CD14-positive monocyte (primary cell): ENCODE data around the gene PRDM12. TPM values are rescaled to one million over a fixed set of nuclear protein-coding genes. Genes with fewer than 3 reads are reported as not detected.

ENCODE experiments used
- DNase-seq, 3 donors: peaks; one replicate each; pipeline ENCODE4 v3.0.0-alpha.2; 2011 to 2022
- H2AFZ ChIP-seq: 2 replicates; pipeline ENCODE4 v1.6.0; 2012; ENCODE audit warnings: mild to moderate bottlenecking, low read depth, low read length, inconsistent platforms; ENCODE audit not compliant: insufficient read depth, poor library complexity, severe bottlenecking
- H3K27ac ChIP-seq, 2 donors: 1 replicate in 1 of 2; 2 replicates in 1 of 2; pipeline ENCODE4 v1.5.1; 2012 to 2013; ENCODE audit warnings: low read length in 2 of 2, control low read depth in 1 of 2, inconsistent platforms in 1 of 2, low read depth in 1 of 2, mild to moderate bottlenecking in 1 of 2
- H3K27me3 ChIP-seq, 2 donors: one replicate each; pipeline versions ENCODE4 v1.6.0 to v1.6.1; 2011 to 2013; ENCODE audit warnings: low read length in 2 of 2; ENCODE audit not compliant: control insufficient read depth in 2 of 2, insufficient read depth in 2 of 2
- H3K36me3 ChIP-seq, 2 donors: replicated peaks in 1 of 2; 1 replicate in 1 of 2; 2 replicates in 1 of 2; pipeline versions ENCODE4 v1.5.1 to v1.6.1; 2012 to 2013; ENCODE audit warnings: low read length in 2 of 2, control low read depth in 1 of 2, inconsistent platforms in 1 of 2, mild to moderate bottlenecking in 1 of 2; ENCODE audit not compliant: insufficient read depth in 2 of 2, control insufficient read depth in 1 of 2
- H3K4me1 ChIP-seq, 2 donors: 1 replicate in 1 of 2; 2 replicates in 1 of 2; pipeline versions ENCODE4 v1.5.1 to v1.6.1; 2012 to 2013; ENCODE audit warnings: low read length in 2 of 2, control low read depth in 1 of 2, inconsistent platforms in 1 of 2, mild to moderate bottlenecking in 1 of 2, moderate library complexity in 1 of 2; ENCODE audit not compliant: insufficient read depth in 2 of 2, control insufficient read depth in 1 of 2
- H3K4me2 ChIP-seq: replicated peaks from 2 replicates; pipeline ENCODE3; 2012; ENCODE audit warnings: low read length, moderate library complexity, mild to moderate bottlenecking; ENCODE audit not compliant: poor library complexity, severe bottlenecking; ENCODE audit errors: extremely low read depth
- H3K4me3 ChIP-seq, 3 experiments: fragments of 200-600 bp in 1 of 3; sonication (generic) in 1 of 3; replicated peaks in 1 of 3; 1 replicate in 2 of 3; 2 replicates in 1 of 3; pipeline ENCODE4 v1.5.1; 2011 to 2013; ENCODE audit warnings: low read length in 3 of 3, mild to moderate bottlenecking in 3 of 3, control low read depth in 2 of 3, low read depth in 2 of 3, inconsistent platforms in 1 of 3, moderate library complexity in 1 of 3
- H3K79me2 ChIP-seq: 2 replicates; pipeline ENCODE4 v1.6.0; 2012; ENCODE audit warnings: mild to moderate bottlenecking, control low read depth, inconsistent platforms, low read length, moderate library complexity; ENCODE audit not compliant: insufficient read depth
- H3K9ac ChIP-seq: 2 replicates; pipeline ENCODE4 v1.6.0; 2017; ENCODE audit warnings: low read length, mild to moderate bottlenecking; ENCODE audit not compliant: insufficient read depth, poor library complexity, severe bottlenecking
- H3K9me3 ChIP-seq, 2 donors: replicated peaks in 1 of 2; 1 replicate in 1 of 2; 2 replicates in 1 of 2; pipeline versions ENCODE4 v1.5.1 to v1.6.1; 2012 to 2013; ENCODE audit warnings: low read length in 2 of 2, control low read depth in 1 of 2; ENCODE audit not compliant: control insufficient read depth in 1 of 2, insufficient read depth in 1 of 2
- H4K20me1 ChIP-seq: 2 replicates; pipeline ENCODE4 v1.6.0; 2012; ENCODE audit warnings: mild to moderate bottlenecking, low read length, control low read depth, moderate library complexity; ENCODE audit not compliant: insufficient read depth
- H3K27ac Mint-ChIP-seq, 7 donors: one replicate each; pipeline ENCODE4 v1.8.0; 2020; ENCODE audit warnings: mild to moderate bottlenecking in 7 of 7, mixed read lengths in 7 of 7, moderate library complexity in 6 of 7, inconsistent platforms in 2 of 7
- H3K27me3 Mint-ChIP-seq, 3 donors: one replicate each; pipeline ENCODE4 v1.8.0; 2021 to 2022; ENCODE audit warnings: low read depth in 3 of 3, mild to moderate bottlenecking in 3 of 3, mixed read lengths in 3 of 3, moderate library complexity in 3 of 3, inconsistent platforms in 1 of 3
- H3K36me3 Mint-ChIP-seq, 2 donors: one replicate each; pipeline ENCODE4 v1.8.0; 2020; ENCODE audit warnings: mixed read lengths in 2 of 2, inconsistent platforms in 1 of 2, mild to moderate bottlenecking in 1 of 2
- H3K4me1 Mint-ChIP-seq: one replicate; pipeline ENCODE4 v1.8.0; 2020; ENCODE audit warnings: mild to moderate bottlenecking, mixed read lengths
- H3K4me3 Mint-ChIP-seq, 2 donors: one replicate each; pipeline ENCODE4 v1.8.0; 2020; ENCODE audit warnings: mild to moderate bottlenecking in 2 of 2, mixed read lengths in 2 of 2, moderate library complexity in 1 of 2
- H3K9me3 Mint-ChIP-seq, 7 donors: one replicate each; pipeline ENCODE4 v1.8.0; 2020 to 2022; ENCODE audit warnings: mixed read lengths in 7 of 7, mild to moderate bottlenecking in 6 of 7, moderate library complexity in 6 of 7, inconsistent platforms in 2 of 7
- WGBS: methylation state at CpG from one replicate; pipeline ENCODE4 v1.1.5; 2013; ENCODE audit warnings: missing lambda C conversion rate; ENCODE audit not compliant: insufficient coverage; 5-methylcytosine and 5-hydroxymethylcytosine counted together
- intact Hi-C, 2 donors: fragments of 100-400 bp; cut with micrococcal nuclease; formaldehyde crosslinking; loops; one replicate each; pipeline versions ENCODE4 v1.15.0 to v1.15.1; 2023
- polyA plus RNA-seq, 3 donors: library from polyadenylated mRNA; depleted of rRNA in 1 of 3; unstranded in 2 of 3; stranded (reverse) in 1 of 3; fragments of 300-500 nt in 2 of 3; fragments of >200 nt in 1 of 3; fragmentation: Illumina TruSeq in 2 of 3; gene quantifications; 1 replicate in 2 of 3; 2 replicates in 1 of 3; pipeline ENCODE4 v1.2.3, GENCODE V29; 2012 to 2021
- TF ChIP-seq, protein P1 (sequence below): fragments of 200-600 bp; IDR thresholded peaks from one replicate; pipeline ENCODE4 v1.8.0; 2022; ENCODE audit warnings: antibody characterized with exemption, mild to moderate bottlenecking

The PRDM12 gene
- polyA plus RNA-seq, 3 donors: 0.08 TPM; not detected in 2

DNA sequence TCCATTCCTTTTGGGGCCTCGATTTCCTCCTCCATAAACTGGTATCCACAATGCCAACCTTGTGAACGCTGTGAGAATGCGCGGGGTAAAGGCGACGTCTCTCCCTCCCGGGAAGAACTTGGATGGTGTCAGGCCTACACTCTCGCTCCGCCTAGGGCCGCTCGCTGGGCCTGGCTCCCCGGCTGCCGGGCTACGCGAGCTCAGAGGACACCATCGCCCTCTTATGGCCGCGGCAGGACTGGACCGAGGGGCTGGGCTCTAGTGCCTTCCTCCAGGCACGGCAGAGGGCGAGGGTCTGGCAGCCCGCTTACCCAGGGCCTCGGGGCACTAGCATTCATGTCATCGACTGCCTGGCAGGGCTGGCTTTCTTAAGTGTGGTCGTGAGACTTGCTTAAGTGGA is 27.9 kb downstream of the PRDM12 start:
- no peak overlapping the region for H3K27ac ChIP-seq
- H3K36me3 Mint-ChIP-seq: peaks cover 18 to 19% of the 10 kb centered on the region in 2 donors
- H3K4me3 ChIP-seq: no peak overlapping the region
- peaks cover 33% of the 10 kb centered on the region for H3K4me1 Mint-ChIP-seq
- H3K79me2 ChIP-seq: peaks cover 28% of the 10 kb centered on the region
- H3K27me3 ChIP-seq: peaks cover 0 to 7% of the 10 kb centered on the region in 2 donors
- H3K27me3 Mint-ChIP-seq: peaks cover 10 to 20% (median 19%) of the 10 kb centered on the region in 3 donors
- H4K20me1 ChIP-seq: no peaks in the 10 kb centered on the region
- intact Hi-C loops: loop anchor here in 1 of 2 donors (5.0 kb wide), 1 partner anchor 435 kb away; the partner anchor contains the start of gene NUP214
- peaks cover 20 to 22% of the 10 kb centered on the region in 2 donors for H3K4me1 ChIP-seq
- peaks cover 11 to 23% of the 10 kb centered on the region in 2 donors for H3K36me3 ChIP-seq
- peak overlapping the region; percentile 83 for H2AFZ ChIP-seq
- H3K9me3 Mint-ChIP-seq: peaks cover 0 to 8% (median 5%) of the 10 kb centered on the region in 7 donors
- H3K27ac Mint-ChIP-seq: no peak overlapping the region
- WGBS: 72% methylated on average over 24 of the region's 25 CpGs
- no peak overlapping the region for H3K4me2 ChIP-seq
- H3K9me3 ChIP-seq: peaks cover 0 to 6% of the 10 kb centered on the region in 2 donors
- DNase-seq: no peak
- TF ChIP-seq, protein P1, sequence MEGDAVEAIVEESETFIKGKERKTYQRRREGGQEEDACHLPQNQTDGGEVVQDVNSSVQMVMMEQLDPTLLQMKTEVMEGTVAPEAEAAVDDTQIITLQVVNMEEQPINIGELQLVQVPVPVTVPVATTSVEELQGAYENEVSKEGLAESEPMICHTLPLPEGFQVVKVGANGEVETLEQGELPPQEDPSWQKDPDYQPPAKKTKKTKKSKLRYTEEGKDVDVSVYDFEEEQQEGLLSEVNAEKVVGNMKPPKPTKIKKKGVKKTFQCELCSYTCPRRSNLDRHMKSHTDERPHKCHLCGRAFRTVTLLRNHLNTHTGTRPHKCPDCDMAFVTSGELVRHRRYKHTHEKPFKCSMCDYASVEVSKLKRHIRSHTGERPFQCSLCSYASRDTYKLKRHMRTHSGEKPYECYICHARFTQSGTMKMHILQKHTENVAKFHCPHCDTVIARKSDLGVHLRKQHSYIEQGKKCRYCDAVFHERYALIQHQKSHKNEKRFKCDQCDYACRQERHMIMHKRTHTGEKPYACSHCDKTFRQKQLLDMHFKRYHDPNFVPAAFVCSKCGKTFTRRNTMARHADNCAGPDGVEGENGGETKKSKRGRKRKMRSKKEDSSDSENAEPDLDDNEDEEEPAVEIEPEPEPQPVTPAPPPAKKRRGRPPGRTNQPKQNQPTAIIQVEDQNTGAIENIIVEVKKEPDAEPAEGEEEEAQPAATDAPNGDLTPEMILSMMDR: no peak
- H3K9ac ChIP-seq: no peak overlapping the region
- H3K4me3 Mint-ChIP-seq: no peak overlapping the region

GRCh38 chr9:130693101-130693425 is 28.7 kb downstream of the PRDM12 start:
- Mint-ChIP-seq H3K9me3 (peaks cover 0 to 8% (median 5%) of the 10 kb centered on the region in 7 donors), H3K4me1 (peaks cover 33% of the 10 kb centered on the region), H3K27ac (peak overlapping the region in 5 of 7 donors; percentile 35 to 86 (median 80)), H3K36me3 (peaks cover 23 to 26% of the 10 kb centered on the region in 2 donors), H3K27me3 (peaks cover 7 to 14% (median 13%) of the 10 kb centered on the region in 3 donors), H3K4me3 (peak overlapping the region; percentile 93)
- Histone ChIP-seq H3K79me2 (peaks cover 28% of the 10 kb centered on the region), H3K9me3 (peaks cover 0 to 6% of the 10 kb centered on the region in 2 donors), H2AFZ (peak overlapping the region; percentile 83), H3K27ac (peak overlapping the region in 1 of 2 donors; percentile 81), H3K9ac (peak overlapping the region; percentile 78), H3K4me2 (peak overlapping the region; percentile 89), H3K27me3 (peaks cover 0 to 7% of the 10 kb centered on the region in 2 donors), H3K4me1 (peaks cover 20 to 22% of the 10 kb centered on the region in 2 donors), H3K36me3 (peaks cover 16 to 30% of the 10 kb centered on the region in 2 donors), H4K20me1 (no peaks in the 10 kb centered on the region), H3K4me3 (peak overlapping the region; percentile 64 to 90 (median 81))
- no peak for DNase-seq
- 20% methylated on average over 1 of the region's 8 CpGs for WGBS
- intact Hi-C loops: loop anchor here in 1 of 2 donors (5.0 kb wide), 1 partner anchor 434 kb away; the partner anchor contains the start of gene NUP214
- TF ChIP-seq, protein P1: no peak
